Gastrocnemius medialis (tissue), 4 donors: Measurements from ENCODE around the gene DMAC1.

Experiments used
- CTCF ChIP-seq, 5 experiments: fragments of 450-650 bp in 3 of 5; fragments of 200-600 bp in 2 of 5; sonication (generic) in 2 of 5; IDR thresholded peaks in 4 of 5; conservative IDR thresholded peaks in 1 of 5; 1 replicate in 4 of 5; 2 replicates in 1 of 5; pipeline ENCODE4 v1.5.1; 2016 to 2019; ENCODE audit warnings: antibody characterized with exemption in 5 of 5, mild to moderate bottlenecking in 3 of 5, moderate library complexity in 3 of 5
- POLR2A ChIP-seq, 2 donors: fragments of 450-650 bp; IDR thresholded peaks; one replicate each; pipeline ENCODE4 v1.6.1; 2017; ENCODE audit warnings: antibody characterized with exemption in 2 of 2, mild to moderate bottlenecking in 2 of 2, moderate library complexity in 2 of 2

GRCh38 chr9:7790022-7790818 lies 9.4 kb downstream of the DMAC1 start:
- TF ChIP-seq CTCF (IDR thresholded peaks at IDR 0.05 in 4 of 5, conservative IDR thresholded peaks at IDR 0.05 in 1 of 5), result no peak
- TF ChIP-seq POLR2A (IDR thresholded peaks at IDR 0.05), result no peak
